Muscle layer of colon (tissue), 2 donors: ENCODE measurements around the gene CHTF18.
"Not testable (repeated sequence)": the region's sequence is repeated elsewhere in the genome, so short reads cannot be mapped to it uniquely, and the experiment has no call there.

Source experiments
- H3K27ac ChIP-seq: one replicate; pipeline ENCODE4 v1.7.0; 2013; ENCODE audit warnings: low read depth, mild to moderate bottlenecking, low read length, moderate library complexity
- H3K27me3 ChIP-seq, 2 donors: one replicate each; pipeline ENCODE4 v1.7.0; 2013; ENCODE audit warnings: low read length in 2 of 2, mild to moderate bottlenecking in 2 of 2; ENCODE audit not compliant: insufficient read depth in 2 of 2, control insufficient read depth in 1 of 2
- H3K36me3 ChIP-seq: one replicate; pipeline ENCODE4 v1.7.0; 2013; ENCODE audit warnings: mild to moderate bottlenecking, low read length; ENCODE audit not compliant: insufficient read depth
- H3K4me1 ChIP-seq: one replicate; pipeline ENCODE4 v1.7.0; 2013; ENCODE audit warnings: mild to moderate bottlenecking, low read length; ENCODE audit not compliant: insufficient read depth
- H3K4me3 ChIP-seq, 2 donors: one replicate each; pipeline ENCODE4 v1.7.0; 2013; ENCODE audit warnings: low read length in 2 of 2, low read depth in 1 of 2, mild to moderate bottlenecking in 1 of 2, moderate library complexity in 1 of 2
- H3K9ac ChIP-seq: one replicate; pipeline ENCODE4 v1.7.0; 2013; ENCODE audit warnings: low read length
- H3K9me3 ChIP-seq: one replicate; pipeline ENCODE4 v1.7.0; 2013; ENCODE audit warnings: mild to moderate bottlenecking, low read length
- donor health status: abdominal sarcoma.
- donor health status: Adenocarcinoma of cecum.

Gene CHTF18

DNA sequence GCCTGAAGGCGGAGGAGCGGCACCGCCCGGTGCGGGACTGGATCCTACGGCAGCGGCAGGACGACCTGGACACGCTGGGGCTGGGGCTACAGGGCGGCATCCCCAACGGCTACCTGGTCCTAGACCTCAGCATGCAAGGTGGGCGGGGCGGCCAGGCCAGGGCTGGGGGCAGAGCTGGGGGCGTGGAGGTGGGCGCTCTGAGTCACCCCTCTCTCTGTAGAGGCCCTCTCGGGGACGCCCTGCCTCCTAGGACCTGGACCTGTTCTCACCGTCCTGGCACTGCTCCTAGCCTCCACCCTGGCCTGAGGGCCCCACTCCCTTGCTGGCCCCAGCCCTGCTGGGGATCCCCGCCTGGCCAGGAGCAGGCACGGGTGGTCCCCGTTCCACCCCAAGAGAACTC lies 20.0 kb upstream of the CHTF18 start:
- Histone ChIP-seq H3K36me3 (no peaks in the 10 kb centered on the region), H3K4me1 (no peaks in the 10 kb centered on the region), H3K9me3 (no peaks in the 10 kb centered on the region), H3K4me3 (no peak overlapping the region), H3K27ac (no peak overlapping the region), H3K9ac (no peak overlapping the region), H3K27me3 (peaks cover 0 to 9% of the 10 kb centered on the region in 2 donors)

DNA sequence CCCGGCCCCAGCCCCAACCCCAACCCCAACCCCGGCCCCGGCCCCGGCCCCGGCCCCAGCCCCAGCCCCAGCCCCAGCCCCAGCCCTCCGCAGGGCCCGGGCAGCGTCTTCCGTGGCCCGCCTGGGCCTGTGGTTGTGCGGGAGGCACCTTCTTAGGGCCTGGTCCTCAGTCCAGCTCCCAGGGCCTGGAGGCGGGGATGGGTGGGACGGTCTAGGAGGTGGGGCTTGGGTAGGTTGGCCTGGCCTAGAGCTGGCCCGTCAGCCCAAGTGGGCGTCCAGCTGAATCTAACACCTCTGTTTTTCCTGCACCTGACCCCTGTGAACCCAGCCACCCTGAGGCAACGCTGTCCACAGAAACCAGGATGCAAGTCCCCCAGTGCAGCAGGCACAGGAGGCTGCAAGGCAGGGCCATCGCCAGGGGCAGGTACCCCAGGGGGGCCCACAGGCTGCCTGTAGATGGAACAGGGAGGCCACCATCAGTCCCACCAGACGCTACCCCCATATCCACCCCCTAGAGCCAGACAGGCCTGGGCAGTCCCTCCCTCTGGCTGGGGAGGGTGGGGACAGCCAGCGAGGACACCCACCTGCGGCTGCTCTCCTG lies 19.1 kb upstream of the CHTF18 start:
- H3K27ac ChIP-seq: no peak overlapping the region
- H3K36me3 ChIP-seq: no peaks in the 10 kb centered on the region
- no peaks in the 10 kb centered on the region for H3K9me3 ChIP-seq
- H3K27me3 ChIP-seq: peaks cover 0 to 12% of the 10 kb centered on the region in 2 donors
- H3K9ac ChIP-seq: no peak overlapping the region
- H3K4me3 ChIP-seq: no peak overlapping the region
- no peaks in the 10 kb centered on the region for H3K4me1 ChIP-seq

DNA sequence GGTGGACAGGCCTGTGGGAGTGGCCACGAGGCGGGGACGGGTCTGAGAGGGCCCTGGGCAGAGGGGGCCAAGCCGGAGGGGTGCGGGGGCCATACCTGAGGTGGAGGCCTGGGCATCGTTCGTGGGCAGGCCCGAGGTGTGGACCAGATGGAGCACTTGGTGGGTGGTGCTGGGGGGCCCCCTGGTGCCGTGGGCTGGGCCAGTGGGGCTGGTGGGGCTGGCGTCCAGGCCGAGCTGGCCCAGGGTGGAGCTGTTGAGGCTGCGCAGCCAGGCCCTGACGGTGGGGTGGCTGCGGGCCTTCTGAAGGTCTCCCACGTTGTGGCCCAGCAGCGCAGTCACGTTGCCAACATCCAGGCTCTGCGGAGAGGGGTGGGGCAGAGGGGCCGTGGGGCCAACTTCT lies 18.5 kb upstream of the CHTF18 start:
- H3K27me3 ChIP-seq: peaks cover 0 to 18% of the 10 kb centered on the region in 2 donors
- H3K4me3 ChIP-seq: no peak overlapping the region

DNA sequence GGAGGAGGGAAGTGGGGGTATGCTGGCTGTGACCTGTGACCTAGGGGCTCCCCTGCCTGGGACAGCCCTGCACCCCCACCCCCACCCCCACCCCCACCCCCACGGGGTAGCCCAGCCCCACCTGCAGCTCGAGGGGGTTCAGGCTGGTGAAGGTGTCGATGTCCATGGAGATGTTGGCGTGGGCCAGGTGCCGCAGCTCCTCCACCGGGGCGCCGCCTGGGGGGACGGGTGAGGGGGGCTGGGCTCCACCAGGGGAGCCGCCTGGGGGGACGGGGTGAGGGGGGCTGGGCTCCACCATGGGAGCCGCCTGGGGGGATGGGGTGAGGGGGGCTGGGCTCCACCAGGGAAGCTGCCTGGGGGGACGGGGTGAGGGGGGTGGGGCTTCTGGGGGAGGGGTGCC lies 18.0 kb upstream of the CHTF18 start:
- Histone ChIP-seq H3K4me3 (no peak overlapping the region), H3K27ac (no peak overlapping the region), H3K36me3 (no peaks in the 10 kb centered on the region), H3K9ac (no peak overlapping the region), H3K27me3 (peaks cover 0 to 23% of the 10 kb centered on the region in 2 donors), H3K9me3 (no peaks in the 10 kb centered on the region), H3K4me1 (no peaks in the 10 kb centered on the region)

More for the DNA sequence above, 18.5 kb upstream of the CHTF18 start:
- Histone ChIP-seq H3K9me3 (no peaks in the 10 kb centered on the region), H3K36me3 (no peaks in the 10 kb centered on the region), H3K27ac (no peak overlapping the region), H3K4me1 (no peaks in the 10 kb centered on the region), H3K9ac (no peak overlapping the region)

DNA sequence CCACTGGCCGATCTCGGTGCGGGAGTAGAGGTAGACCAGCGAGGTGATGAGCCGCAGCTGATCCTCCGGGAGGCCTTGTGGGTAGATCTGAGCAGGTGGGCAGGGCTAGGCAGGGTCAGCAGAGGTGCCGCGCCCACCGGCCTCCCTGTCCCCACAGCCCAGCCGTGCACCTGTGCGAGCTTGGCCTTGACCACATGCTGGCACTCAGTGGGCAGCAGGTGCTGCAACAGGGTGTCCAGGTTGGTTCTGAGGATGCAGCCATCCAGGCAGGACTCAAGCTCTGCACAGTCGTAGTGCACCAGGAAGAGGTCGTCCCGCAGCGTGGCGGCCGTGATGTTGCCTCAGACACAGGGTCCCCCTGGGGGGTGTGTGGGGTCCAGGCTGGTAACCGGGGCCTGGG lies 15.5 kb upstream of the CHTF18 start:
- Histone ChIP-seq H3K36me3 (no peaks in the 10 kb centered on the region), H3K4me3 (no peak overlapping the region), H3K27me3 (peaks cover 0 to 31% of the 10 kb centered on the region in 2 donors), H3K4me1 (no peaks in the 10 kb centered on the region), H3K9me3 (no peaks in the 10 kb centered on the region), H3K27ac (no peak overlapping the region), H3K9ac (no peak overlapping the region)

DNA sequence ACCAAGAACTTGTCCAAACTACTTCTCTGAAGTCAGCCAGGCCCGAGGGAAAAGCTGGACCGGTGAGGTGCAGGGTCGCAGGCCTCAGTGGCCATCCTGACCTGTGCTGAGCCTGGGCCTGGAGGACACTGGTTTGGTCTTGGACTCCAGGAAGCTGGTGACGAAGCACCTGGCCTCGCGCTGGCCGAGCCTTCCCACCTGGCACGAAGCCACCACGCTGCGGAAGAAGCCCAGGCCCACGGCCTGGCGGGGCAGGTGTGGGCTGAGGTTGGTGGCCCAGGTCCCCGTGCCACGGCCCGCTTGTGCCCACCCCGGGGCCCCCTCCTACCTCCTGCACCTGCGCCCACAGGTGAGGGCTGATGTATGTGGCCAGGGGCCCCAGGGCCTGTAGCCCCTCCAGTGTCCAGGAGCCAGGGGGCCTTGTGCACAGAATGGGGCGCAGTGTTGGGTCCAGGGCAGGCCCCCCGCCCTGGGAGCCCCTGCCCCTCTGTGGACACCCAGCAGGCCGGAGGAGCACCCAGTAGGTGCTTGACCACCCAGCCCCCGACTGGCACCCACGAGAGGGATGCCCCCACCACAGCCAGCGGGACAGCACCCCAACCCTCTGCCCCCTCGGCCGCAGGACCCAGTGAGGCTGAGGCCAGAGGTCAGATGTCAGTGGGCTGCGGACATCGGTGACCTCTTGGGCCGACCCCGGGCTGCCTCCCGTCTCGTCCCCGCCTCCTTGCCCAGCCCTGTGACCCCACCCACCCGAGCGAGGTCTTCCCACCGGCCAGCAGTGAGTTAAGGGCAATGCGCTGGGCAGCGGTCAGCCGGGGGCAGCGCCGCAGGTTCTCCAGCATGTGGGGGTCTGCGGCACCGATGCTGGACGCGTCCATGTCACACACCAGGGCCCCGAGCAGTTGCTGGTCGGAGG lies 14.1 kb upstream of the CHTF18 start:
- Histone ChIP-seq H3K9me3 (no peaks in the 10 kb centered on the region), H3K36me3 (no peaks in the 10 kb centered on the region), H3K9ac (no peak overlapping the region), H3K4me3 (no peak overlapping the region), H3K27ac (no peak overlapping the region), H3K4me1 (no peaks in the 10 kb centered on the region), H3K27me3 (peaks cover 0 to 38% of the 10 kb centered on the region in 2 donors)

DNA sequence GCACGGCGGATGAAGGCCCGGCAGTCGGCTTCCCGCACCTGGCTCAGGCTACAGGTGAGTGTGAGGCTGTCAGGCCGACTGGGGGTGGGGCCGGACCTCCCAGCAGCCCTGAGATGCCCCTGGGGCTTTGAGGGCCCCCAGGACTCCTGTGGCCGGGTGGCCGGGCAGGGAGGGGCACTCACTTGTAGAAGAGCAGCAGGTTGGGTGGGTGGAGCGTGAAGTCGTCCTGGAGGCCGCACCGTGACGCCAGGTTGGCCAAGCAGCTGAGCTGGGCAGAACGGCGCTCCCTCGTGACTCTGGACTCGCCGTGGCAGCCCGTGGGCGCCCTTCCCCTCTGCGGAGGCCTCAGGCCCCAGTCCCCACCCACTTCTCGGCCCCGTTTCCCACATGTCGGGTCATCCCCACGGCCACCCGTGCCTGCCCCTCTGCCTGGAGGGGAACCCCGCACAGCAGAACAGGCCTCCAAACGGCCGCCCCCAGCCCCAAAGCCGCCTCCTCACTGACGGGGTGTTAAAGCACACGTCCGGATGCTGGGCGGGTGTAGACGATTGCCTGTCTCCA lies 13.1 kb upstream of the CHTF18 start:
- H3K9ac ChIP-seq: no peak overlapping the region
- H3K36me3 ChIP-seq: no peaks in the 10 kb centered on the region
- H3K9me3 ChIP-seq: no peaks in the 10 kb centered on the region
- H3K4me3 ChIP-seq: no peak overlapping the region
- H3K27me3 ChIP-seq: peaks cover 0 to 41% of the 10 kb centered on the region in 2 donors
- no peaks in the 10 kb centered on the region for H3K4me1 ChIP-seq
- H3K27ac ChIP-seq: no peak overlapping the region

DNA sequence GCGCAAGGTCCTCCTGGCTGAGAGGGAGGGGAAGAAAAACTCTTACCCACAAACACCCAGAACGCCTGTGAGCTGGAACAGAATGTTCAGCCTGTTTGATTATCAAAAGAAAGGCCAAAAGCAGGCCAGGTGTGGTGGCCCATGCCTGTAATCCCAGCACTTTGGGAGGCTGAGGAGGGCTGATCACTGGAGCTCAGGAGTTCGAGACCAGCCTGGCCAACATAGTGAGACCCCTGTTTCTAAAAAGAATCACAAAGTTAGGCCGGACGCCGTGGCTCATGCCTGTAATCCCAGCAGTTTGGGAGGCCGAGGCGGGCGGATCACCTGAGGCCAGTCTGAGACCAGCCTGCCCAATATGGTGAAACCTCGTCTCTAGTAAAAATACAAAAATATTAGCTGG lies 12.1 kb upstream of the CHTF18 start:
- not testable (repeated sequence) for H3K9me3 ChIP-seq, H3K27ac ChIP-seq, H3K4me1 ChIP-seq, H3K36me3 ChIP-seq, H3K9ac ChIP-seq, H3K4me3 ChIP-seq
- H3K27me3 ChIP-seq: peaks cover 0 to 43% of the 10 kb centered on the region in 2 donors

DNA sequence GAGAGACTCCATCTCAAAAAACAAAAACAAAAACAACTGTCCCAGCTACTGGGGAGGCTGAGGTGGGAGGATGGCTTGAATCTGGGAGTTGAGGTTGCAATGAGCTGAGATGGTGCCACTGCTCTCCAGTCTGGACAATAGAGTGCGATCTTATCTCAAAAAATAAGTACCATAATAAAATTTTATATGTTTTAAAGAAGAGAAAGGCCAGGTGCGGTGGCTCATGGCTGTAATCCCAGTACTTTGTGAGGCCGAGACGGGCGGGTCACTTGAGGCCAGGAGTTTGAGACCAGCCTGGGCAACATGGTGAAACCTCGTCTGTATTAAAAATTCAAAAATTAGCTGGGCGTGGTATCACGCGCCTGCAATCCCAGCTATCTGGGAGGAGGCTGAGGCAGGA lies 11.6 kb upstream of the CHTF18 start:
- Histone ChIP-seq H3K9me3 (no peaks in the 10 kb centered on the region), H3K4me1 (no peaks in the 10 kb centered on the region), H3K27me3 (peaks cover 0 to 48% of the 10 kb centered on the region in 2 donors), H3K9ac (no peak overlapping the region), H3K4me3 (no peak overlapping the region), H3K27ac (no peak overlapping the region), H3K36me3 (no peaks in the 10 kb centered on the region)

DNA sequence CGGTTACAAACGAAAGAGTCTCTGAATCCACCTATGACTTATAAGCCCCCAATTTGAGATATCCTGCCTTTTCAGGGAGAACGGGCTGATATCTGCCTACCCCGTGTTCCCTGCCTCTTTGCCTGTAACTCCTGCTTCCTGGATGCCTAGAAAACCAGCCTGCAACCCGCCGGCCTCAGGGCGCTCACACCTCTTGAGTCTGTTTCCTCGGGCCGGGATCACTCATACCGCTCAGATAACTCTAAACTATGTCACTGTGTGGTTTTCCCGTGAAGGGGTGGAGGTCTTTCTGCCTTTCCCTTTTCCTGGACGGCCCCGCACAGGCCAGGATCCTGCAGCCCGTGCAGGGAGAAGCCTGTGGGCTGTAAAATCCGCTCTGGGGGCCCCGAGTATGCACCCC lies 10.6 kb upstream of the CHTF18 start:
- Histone ChIP-seq H3K4me1 (no peaks in the 10 kb centered on the region), H3K4me3 (no peak overlapping the region), H3K9ac (no peak overlapping the region), H3K27me3 (peaks cover 0 to 58% of the 10 kb centered on the region in 2 donors), H3K9me3 (no peaks in the 10 kb centered on the region), H3K36me3 (no peaks in the 10 kb centered on the region), H3K27ac (no peak overlapping the region)

DNA sequence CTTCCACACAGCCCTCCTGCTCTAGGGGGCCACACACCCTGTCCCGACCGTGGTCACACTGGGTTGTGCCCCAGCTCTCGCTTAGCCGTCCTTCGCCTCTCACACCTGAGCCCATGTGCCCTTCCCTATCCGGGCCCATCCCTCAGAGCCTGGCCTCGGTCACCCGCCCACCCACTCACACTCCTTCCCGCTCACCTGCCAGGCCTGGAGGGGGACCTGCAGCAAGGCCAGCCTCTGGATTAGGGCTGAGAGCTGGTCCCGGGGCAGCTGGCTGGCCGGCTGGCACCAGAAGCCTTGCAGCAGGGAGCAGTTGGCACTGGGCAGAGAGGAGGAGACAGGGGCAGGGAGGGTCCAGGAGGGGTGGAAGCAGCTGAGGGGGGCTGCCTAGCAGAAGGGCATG lies 10.0 kb upstream of the CHTF18 start:
- H3K9me3 ChIP-seq: no peaks in the 10 kb centered on the region
- no peaks in the 10 kb centered on the region for H3K4me1 ChIP-seq
- H3K9ac ChIP-seq: no peak overlapping the region
- H3K36me3 ChIP-seq: no peaks in the 10 kb centered on the region
- H3K27ac ChIP-seq: no peak overlapping the region
- peaks cover 0 to 64% of the 10 kb centered on the region in 2 donors for H3K27me3 ChIP-seq
- H3K4me3 ChIP-seq: no peak overlapping the region
